Erythroblast (primary cell): ENCODE results near the gene C5orf52.

Experiments
- GATA1 ChIP-seq: IDR thresholded peaks from 2 replicates; pipeline ENCODE4 v1.6.1; 2011; ENCODE audit warnings: low read depth, mild to moderate bottlenecking, control low read depth, low read length, moderate library complexity
- POLR2A ChIP-seq: IDR thresholded peaks from 2 replicates; pipeline ENCODE4 v1.6.1; 2011; ENCODE audit warnings: mild to moderate bottlenecking, low read length

DNA sequence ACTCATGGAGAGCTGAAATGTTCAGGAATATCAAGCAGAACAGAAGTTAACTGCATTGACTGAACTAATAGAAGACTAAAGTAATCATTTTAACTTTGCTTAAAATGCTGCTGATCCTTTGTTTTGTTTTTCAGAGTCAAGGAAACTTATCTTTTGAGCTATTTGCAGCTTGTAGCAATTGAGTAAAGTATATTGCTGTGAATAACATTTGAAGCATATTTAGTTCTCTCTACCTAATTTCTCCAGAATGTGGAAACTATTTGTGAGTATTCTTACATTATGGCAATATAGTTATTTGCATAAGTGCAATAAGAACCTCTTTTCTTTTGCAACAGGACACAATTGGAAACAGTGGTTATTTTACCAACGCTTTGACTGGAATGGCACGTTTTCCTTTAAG, 13.8 kb upstream of the C5orf52 start:
- TF ChIP-seq POLR2A: no peak
- TF ChIP-seq GATA1: no peak
